Right lobe of liver (tissue), 4 donors: ENCODE results near the gene TMOD4.

Source experiments
- CTCF ChIP-seq, 4 donors: fragments of 200-600 bp in 3 of 4; fragments of 450-650 bp in 1 of 4; IDR thresholded peaks; one replicate each; pipeline versions ENCODE4 v1.5.1 to v1.8.0; 2016 to 2022; ENCODE audit warnings: antibody characterized with exemption in 4 of 4, mild to moderate bottlenecking in 2 of 4
- POLR2A ChIP-seq: fragments of 450-650 bp; IDR thresholded peaks from one replicate; pipeline ENCODE4 v1.6.1; 2017; ENCODE audit warnings: antibody characterized with exemption, mild to moderate bottlenecking
- donor health status: DM: no; HTN: no; CAD: no.
- donor health status: DM: no; HTN: no; CAD: no.
- donor health status: DM: no; HTN: yes; CAD: no.

- no peak for TF ChIP-seq CTCF (IDR thresholded peaks at IDR 0.05)
- TF ChIP-seq POLR2A: no peak
Measured at GRCh38 chr1:151132335-151133017, 43.3 kb downstream of the TMOD4 start.
